Effector memory CD4-positive, alpha-beta T cell (primary cell): ENCODE results near the gene ATP8B3.
A peak's percentile ranks its signal among the peaks of the same experiment; 100 is the strongest.

Experiments
- DNase-seq, 3 donors: peaks; one replicate each; pipeline ENCODE4 v3.0.0-alpha.2; 2020
- H3K27ac ChIP-seq: 2 replicates; pipeline ENCODE4 v1.7.0; 2013; ENCODE audit warnings: mild to moderate bottlenecking, low read length, moderate library complexity; ENCODE audit not compliant: insufficient read depth, poor library complexity, severe bottlenecking
- H3K27me3 ChIP-seq: replicated peaks from 2 replicates; pipeline ENCODE4 v1.7.0; 2013; ENCODE audit warnings: mild to moderate bottlenecking, low read length; ENCODE audit not compliant: insufficient read depth, control insufficient read depth, poor library complexity, severe bottlenecking
- H3K36me3 ChIP-seq: 2 replicates; pipeline ENCODE4 v1.7.0; 2013; ENCODE audit warnings: mild to moderate bottlenecking, low read length, moderate library complexity; ENCODE audit not compliant: control insufficient read depth, insufficient read depth
- H3K4me1 ChIP-seq: 2 replicates; pipeline ENCODE4 v1.7.0; 2013; ENCODE audit warnings: low read length, mild to moderate bottlenecking; ENCODE audit not compliant: control insufficient read depth, insufficient read depth, poor library complexity, severe bottlenecking
- H3K4me3 ChIP-seq: 2 replicates; pipeline ENCODE4 v1.7.0; 2013; ENCODE audit warnings: low read length, low read depth, mild to moderate bottlenecking; ENCODE audit not compliant: insufficient read depth, poor library complexity, severe bottlenecking
- H3K9me3 ChIP-seq: 2 replicates; pipeline ENCODE4 v1.7.0; 2013; ENCODE audit warnings: mild to moderate bottlenecking, low read length, moderate library complexity; ENCODE audit not compliant: control insufficient read depth

Gene ATP8B3

DNA sequence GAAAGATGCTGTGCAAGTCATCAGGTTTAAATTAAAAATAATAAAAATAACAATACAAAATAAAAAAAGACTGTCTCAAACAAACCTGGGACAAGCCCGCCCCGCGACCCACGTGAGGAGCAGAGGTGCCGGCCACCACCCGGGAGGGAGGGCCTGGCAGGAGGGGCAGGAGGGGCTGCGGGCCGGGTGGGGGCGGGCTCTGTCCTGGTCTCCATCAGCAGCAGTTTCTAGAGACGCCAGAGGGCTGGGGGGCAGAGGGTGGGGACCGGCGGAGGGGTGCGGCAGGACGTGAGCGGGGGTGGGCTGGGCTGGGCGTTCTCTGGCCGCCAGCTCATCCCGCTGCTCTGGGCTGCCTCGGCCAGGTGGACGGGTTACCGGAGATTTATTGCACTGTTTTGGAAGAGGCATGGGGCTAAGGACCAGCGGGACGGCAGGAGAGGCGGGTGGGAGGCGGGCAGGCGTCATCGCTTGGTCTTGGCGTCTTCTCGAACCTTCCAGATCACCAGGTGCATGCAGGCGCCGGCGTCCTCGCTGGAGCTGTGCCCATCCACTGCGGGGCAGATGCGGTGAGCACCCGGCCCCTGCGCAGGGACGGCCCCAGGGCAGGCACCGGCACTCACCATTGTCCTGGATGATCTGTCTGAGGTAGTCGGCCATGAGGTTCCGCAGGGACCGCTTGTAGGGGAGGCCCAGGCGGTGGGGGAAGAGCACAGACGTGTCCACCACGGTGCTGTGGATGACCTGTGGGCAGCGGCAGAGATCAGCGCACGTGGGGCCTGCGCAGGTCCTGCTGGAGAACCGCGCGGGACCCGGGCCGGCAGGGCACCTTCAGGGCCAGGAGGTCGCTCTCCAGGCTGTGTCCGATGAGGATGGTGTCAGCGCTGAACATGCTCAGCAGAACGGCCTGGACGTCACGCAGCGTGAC is 3.8 kb upstream of the ATP8B3 start:
- Histone ChIP-seq H3K4me1 (peaks cover 16% of the 10 kb centered on the region), H3K27ac (no peak overlapping the region), H3K9me3 (no peaks in the 10 kb centered on the region), H3K4me3 (no peak overlapping the region), H3K27me3 (no peaks in the 10 kb centered on the region), H3K36me3 (peaks cover 51% of the 10 kb centered on the region)
- DNase-seq: no peak

DNA sequence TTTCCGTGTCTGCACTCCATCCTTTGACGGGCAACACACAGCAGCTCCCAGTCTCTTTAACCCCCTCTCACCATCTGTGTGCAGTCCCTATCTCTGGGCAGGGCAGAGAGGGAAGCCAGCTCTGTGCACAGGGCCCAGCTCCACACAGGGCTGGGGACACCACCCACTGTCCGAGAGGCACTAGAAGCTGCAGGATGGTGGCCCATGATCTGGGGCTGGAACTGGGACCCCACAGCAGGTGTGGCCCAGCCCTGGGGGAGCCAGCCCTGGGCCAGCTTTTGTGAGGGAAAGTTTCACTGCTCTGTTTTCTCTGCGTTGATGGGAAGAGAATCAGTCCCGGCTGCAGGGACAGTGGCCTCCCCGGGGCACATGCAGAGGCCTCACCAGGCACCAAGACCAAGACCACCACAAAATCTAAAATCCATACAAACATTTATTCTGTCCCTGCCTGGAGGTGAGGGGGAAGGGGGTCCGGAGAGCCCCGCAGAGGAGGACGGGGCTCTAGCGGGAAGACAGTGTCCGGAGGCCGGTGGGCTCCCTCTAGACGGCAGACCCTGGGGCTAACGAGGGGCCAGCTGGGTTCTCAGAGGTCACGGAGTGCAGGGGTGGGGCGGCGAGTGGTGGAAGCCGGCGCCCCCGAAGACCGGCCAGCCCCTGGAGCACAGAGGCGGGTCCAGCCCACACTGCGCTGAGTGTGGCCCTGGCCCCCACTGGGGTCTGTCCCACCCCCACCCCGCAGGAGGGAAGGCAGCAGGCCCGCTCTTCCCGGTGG is 2.9 kb upstream of the ATP8B3 start:
- Histone ChIP-seq H3K36me3 (peaks cover 45% of the 10 kb centered on the region), H3K9me3 (no peaks in the 10 kb centered on the region), H3K4me3 (no peak overlapping the region), H3K27ac (no peak overlapping the region), H3K4me1 (peaks cover 16% of the 10 kb centered on the region), H3K27me3 (no peaks in the 10 kb centered on the region)
- no peak for DNase-seq

DNA sequence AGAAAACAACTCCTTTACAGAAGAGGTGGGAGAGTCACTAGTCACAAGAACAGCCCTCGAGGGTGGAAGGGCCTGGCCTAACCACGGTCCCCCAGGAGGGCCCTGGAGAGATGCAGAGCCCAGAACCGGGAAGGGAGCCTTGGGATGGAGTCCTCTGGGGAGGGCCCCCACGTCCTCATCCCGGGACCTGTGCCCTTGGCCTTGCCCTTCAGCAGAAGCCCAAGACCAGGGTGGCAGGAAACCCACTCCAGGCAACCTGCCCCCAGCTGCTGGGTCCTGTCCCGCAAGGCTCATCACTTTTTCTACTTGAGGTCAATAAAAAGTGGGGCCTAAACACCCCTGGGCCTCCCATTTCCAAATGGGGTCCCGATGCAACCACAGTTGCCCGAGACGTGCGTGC is 2.3 kb upstream of the ATP8B3 start:
- H3K4me3 ChIP-seq: no peak overlapping the region
- H3K36me3 ChIP-seq: peaks cover 39% of the 10 kb centered on the region
- no peak overlapping the region for H3K27ac ChIP-seq

DNA sequence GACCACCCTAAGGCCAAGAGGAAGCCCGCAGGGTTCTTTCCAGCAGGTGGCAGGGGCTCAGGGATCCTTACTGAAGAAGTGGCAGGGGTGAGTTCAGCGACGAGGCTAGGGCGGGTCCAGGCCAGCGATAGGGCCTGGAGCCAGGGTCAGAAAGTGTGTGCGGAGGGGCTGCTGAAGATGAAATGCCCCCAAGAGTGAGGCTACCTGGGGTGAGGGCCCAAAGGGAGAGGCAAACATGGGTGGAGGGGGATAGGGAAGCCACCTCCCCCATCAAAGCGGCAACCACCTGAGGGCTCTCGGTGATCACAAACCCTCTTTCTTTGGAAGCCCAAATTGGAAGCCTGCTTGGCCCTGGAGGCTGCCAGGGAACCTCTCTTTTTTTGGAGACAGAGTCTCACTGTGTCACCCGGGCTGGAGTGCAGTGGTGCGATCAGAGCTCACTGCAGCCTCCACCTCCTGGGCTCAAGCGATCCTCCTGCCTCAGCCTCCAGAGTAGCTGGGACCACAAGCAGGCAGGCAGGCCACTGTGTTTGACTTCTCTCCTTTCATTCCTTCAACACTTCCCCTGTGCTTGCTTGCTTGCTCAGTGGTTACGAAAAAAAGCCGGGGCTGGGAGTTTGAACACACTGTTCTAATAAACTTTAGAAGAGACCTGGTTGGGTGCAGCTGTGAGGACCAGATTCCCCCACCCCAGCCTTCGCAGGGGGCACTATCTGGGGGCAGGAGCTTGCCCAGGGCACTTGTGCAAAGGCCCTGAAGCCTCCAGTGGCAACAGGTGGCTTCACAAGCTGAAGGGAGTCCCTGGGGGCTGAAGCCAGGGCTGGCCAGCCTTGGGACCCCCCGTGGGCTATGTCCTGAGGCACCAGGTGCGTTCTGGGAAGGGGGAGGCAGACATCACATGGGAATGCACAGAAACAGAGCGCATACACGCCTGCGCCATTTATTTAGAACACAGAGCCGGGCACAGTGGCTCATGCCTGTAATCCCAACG is 1.4 kb upstream of the ATP8B3 start:
- H3K4me1 ChIP-seq: peaks cover 16% of the 10 kb centered on the region
- H3K4me3 ChIP-seq: peak overlapping the region; percentile 60
- peaks cover 31% of the 10 kb centered on the region for H3K36me3 ChIP-seq
- no peak for DNase-seq
- H3K27me3 ChIP-seq: no peaks in the 10 kb centered on the region
- no peak overlapping the region for H3K27ac ChIP-seq
- H3K9me3 ChIP-seq: no peaks in the 10 kb centered on the region

More for the DNA sequence above, 2.3 kb upstream of the ATP8B3 start:
- Histone ChIP-seq H3K27me3 (no peaks in the 10 kb centered on the region), H3K4me1 (peaks cover 16% of the 10 kb centered on the region), H3K9me3 (no peaks in the 10 kb centered on the region)
- DNase-seq: no peak

DNA sequence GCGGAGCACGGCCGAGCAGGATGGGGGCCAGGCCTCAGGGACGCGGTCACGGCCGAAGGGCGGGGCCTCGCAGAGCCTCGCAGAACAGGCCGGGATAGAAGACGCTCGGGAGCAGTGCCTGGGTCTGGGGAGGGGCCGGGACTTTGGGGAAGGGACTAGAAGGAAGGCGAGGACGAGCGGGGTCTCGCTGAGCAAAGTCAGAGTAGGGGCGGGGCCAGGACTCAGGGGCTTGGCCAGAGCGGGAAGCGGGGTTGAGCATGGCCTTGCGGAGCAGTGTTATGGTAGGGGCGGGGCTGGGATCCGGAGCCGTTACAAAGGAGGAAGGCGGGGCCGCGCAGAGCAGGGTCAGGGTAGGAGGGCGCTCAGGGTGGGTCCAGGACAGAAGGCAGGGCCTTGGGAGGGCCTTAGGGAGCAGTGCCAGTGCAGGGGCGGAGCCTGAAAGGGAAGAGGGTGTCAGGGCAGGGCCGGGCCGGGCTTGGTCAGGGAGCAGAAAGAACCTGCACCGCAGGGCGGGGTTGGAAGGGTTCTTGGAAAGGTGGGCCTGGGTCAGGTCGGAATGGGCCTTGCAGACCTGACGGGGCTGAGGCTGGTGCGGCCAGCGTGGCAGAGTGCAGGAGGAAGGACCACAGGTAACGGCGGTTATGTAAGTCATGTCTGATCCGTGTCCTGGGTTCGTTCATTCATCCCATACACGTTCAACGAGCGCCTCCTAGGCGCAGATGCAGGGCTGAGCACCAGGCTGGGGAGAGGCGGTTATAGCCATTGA is 533 bp upstream of the ATP8B3 start:
- Histone ChIP-seq H3K36me3 (peaks cover 22% of the 10 kb centered on the region), H3K4me1 (peaks cover 16% of the 10 kb centered on the region), H3K27ac (peak overlapping the region; percentile 35), H3K27me3 (no peaks in the 10 kb centered on the region), H3K4me3 (peak overlapping the region; percentile 60), H3K9me3 (no peaks in the 10 kb centered on the region)
- peak; percentile 76 to 84 (median 78) for DNase-seq

DNA sequence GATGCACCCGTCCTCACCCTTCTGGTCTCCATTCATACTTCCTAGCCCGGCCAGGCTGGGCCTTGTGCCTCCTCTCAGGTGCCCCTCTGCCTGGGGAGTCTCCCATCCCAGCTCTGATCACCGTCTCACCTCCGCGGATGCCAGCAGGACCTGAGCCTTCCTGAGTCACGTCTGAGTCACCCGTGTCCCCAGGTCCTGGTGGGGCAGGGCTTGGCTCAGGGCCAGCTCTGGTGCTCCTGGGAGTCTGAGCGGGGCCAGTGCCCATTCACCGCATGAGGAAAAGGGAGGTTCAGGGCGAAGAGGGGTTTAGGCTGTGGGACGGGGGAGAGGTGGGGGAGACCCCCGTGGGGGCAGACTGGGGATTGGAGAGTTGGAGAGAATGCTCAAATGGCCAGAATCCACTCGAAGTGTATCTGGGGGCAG is 593 bp downstream of the ATP8B3 start:
- Histone ChIP-seq H3K27ac (no peak overlapping the region), H3K4me3 (peak overlapping the region; percentile 40), H3K4me1 (peaks cover 16% of the 10 kb centered on the region), H3K9me3 (no peaks in the 10 kb centered on the region), H3K36me3 (peaks cover 11% of the 10 kb centered on the region), H3K27me3 (no peaks in the 10 kb centered on the region)
- DNase-seq: peak; percentile 49 to 59 (median 53)

DNA sequence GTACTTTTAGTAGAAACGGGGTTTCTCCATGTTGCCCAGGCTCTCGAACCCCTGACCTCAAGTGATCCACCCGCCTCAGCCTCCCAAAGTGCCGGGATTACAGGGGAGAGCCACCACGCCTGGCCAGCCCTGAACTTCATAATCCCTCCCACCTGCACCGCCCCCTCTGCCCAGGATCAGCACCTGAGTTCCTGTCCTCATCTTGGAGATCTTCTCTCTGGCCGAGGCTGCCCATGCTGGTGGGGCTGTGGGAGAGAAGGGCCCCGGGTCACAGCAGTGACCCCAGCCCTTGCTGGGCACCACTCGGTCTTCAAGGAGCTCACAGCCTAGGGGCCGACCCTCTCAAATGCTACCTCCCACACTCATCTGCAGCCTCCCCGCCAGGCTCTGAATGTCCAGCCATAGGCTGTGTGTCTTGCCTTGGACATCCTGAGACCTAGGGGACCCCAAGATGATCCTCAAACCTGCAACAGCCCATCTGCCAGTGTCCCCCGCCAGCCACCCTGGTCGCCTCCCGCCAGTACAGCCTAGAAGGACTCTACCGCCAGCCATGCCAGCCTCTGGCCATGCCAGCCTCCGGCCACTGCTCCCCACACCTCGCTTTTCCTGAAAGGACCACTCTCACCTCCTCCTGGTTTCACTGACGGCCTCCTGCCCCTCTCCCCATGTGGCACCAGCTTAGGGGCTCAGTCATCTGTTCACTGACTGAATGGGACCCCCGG is 1.5 kb downstream of the ATP8B3 start:
- H3K4me1 ChIP-seq: peaks cover 16% of the 10 kb centered on the region
- H3K27me3 ChIP-seq: no peaks in the 10 kb centered on the region
- DNase-seq: no peak
- no peak overlapping the region for H3K4me3 ChIP-seq
- no peak overlapping the region for H3K27ac ChIP-seq
- no peaks in the 10 kb centered on the region for H3K9me3 ChIP-seq
- H3K36me3 ChIP-seq: peaks cover 4% of the 10 kb centered on the region

DNA sequence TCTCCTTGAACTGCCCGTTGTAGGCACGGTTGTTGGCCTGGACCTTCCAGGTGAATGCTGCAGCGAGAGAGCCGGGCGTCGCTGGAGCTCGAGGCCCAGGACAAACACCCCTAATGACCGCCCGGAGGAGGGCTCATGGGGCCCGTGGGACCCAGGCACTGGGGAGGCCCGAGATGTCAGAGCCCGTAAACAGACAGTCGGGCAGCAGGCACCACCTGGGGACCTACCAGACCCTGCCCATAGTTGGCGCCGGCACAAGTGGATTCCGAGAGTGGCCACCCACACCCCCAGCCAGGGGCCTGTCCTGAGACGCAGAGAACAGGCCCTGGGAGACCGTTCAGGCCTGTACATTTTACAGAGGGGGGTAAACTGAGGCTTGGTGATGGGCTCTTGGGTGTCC is 2.4 kb downstream of the ATP8B3 start:
- Histone ChIP-seq H3K4me1 (peaks cover 16% of the 10 kb centered on the region), H3K27me3 (no peaks in the 10 kb centered on the region), H3K4me3 (no peak overlapping the region), H3K36me3 (no peaks in the 10 kb centered on the region), H3K27ac (no peak overlapping the region), H3K9me3 (no peaks in the 10 kb centered on the region)
- DNase-seq: no peak
